Body of pancreas (tissue), 4 donors: ENCODE data around the gene S100A2.

Source experiments
- POLR2A ChIP-seq, 3 donors: fragments of 450-650 bp; IDR thresholded peaks; one replicate each; pipeline ENCODE4 v1.6.1; 2016; ENCODE audit warnings: antibody characterized with exemption in 3 of 3, mild to moderate bottlenecking in 2 of 3
- TF ChIP-seq, protein P1 (sequence below), 7 experiments: fragments of 450-650 bp in 4 of 7; fragments of 200-600 bp in 3 of 7; sonication (generic) in 3 of 7; IDR thresholded peaks; one replicate each; pipeline ENCODE4 v1.5.1; 2016 to 2019; ENCODE audit warnings: antibody characterized with exemption in 7 of 7

DNA sequence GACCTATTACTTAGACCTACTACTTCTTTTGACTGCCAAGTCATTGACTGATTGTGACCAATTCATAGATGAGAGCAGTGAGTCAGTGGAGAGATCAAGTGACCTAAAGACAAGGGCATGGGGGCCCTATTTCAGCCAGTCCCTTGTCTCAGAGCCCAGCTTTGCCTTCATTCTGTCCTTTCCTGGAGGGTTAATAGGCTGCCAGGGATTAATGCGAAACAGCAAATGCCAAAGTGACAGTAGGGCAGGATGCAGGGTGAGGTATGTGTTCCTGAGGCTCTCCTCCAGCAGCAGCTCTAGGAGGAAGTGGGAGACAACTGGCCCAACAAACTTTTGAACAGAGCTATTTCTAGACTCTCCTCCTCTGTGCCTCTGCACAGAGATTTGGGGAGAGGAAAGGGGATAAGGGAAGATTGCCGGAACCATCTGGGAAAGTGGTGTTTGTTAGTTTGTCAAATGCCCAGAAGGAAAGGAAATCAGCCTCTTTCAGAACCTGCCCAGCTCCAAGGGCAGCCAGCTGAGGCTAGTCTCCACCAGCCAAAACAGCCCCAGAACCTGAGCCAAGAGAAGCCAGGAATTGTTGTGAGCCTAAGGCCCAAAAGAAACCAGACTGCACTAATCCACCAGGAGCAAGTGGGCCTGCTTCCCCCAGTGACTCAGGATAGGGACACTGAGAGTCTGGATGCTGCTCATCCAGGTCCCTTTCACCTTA is 11.7 kb downstream of the S100A2 start:
- TF ChIP-seq, protein P1, sequence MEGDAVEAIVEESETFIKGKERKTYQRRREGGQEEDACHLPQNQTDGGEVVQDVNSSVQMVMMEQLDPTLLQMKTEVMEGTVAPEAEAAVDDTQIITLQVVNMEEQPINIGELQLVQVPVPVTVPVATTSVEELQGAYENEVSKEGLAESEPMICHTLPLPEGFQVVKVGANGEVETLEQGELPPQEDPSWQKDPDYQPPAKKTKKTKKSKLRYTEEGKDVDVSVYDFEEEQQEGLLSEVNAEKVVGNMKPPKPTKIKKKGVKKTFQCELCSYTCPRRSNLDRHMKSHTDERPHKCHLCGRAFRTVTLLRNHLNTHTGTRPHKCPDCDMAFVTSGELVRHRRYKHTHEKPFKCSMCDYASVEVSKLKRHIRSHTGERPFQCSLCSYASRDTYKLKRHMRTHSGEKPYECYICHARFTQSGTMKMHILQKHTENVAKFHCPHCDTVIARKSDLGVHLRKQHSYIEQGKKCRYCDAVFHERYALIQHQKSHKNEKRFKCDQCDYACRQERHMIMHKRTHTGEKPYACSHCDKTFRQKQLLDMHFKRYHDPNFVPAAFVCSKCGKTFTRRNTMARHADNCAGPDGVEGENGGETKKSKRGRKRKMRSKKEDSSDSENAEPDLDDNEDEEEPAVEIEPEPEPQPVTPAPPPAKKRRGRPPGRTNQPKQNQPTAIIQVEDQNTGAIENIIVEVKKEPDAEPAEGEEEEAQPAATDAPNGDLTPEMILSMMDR (IDR thresholded peaks at IDR 0.05) = no peak
- TF ChIP-seq POLR2A (IDR thresholded peaks at IDR 0.05) = no peak
